IMR-90 (cell line): ENCODE measurements around the gene CCL5.

Experiments
- FOS ChIP-seq: fragments of 150-350 bp; IDR thresholded peaks from 2 replicates; pipeline ENCODE4 v1.6.1; 2016; ENCODE audit warnings: low read depth, low read length
- MXI1 ChIP-seq: IDR thresholded peaks from 2 replicates; pipeline ENCODE4 v1.6.1; 2012; ENCODE audit warnings: low read depth, mild to moderate bottlenecking, low read length, moderate library complexity, borderline replicate concordance
- RAD21 ChIP-seq: IDR thresholded peaks from 2 replicates; pipeline ENCODE4 v1.6.1; 2012; ENCODE audit warnings: low read length, improper control_type of control experiment
- SMC3 ChIP-seq: fragments of 150-350 bp; IDR thresholded peaks from 2 replicates; pipeline ENCODE4 v1.6.1; 2016; ENCODE audit warnings: low read depth, mild to moderate bottlenecking, antibody characterized with exemption, low read length, moderate library complexity
- TF ChIP-seq, protein P1 (sequence below): conservative IDR thresholded peaks from 2 replicates; pipeline ENCODE4 v1.5.1; 2012; ENCODE audit warnings: mild to moderate bottlenecking, low read depth, low read length, improper control_type of control experiment
- TF ChIP-seq, protein P2 (sequence below): fragments of 150-350 bp; IDR thresholded peaks from 2 replicates; pipeline ENCODE4 v1.6.1; 2016; ENCODE audit warnings: low read depth, mild to moderate bottlenecking, low read length, moderate library complexity, borderline replicate concordance

DNA sequence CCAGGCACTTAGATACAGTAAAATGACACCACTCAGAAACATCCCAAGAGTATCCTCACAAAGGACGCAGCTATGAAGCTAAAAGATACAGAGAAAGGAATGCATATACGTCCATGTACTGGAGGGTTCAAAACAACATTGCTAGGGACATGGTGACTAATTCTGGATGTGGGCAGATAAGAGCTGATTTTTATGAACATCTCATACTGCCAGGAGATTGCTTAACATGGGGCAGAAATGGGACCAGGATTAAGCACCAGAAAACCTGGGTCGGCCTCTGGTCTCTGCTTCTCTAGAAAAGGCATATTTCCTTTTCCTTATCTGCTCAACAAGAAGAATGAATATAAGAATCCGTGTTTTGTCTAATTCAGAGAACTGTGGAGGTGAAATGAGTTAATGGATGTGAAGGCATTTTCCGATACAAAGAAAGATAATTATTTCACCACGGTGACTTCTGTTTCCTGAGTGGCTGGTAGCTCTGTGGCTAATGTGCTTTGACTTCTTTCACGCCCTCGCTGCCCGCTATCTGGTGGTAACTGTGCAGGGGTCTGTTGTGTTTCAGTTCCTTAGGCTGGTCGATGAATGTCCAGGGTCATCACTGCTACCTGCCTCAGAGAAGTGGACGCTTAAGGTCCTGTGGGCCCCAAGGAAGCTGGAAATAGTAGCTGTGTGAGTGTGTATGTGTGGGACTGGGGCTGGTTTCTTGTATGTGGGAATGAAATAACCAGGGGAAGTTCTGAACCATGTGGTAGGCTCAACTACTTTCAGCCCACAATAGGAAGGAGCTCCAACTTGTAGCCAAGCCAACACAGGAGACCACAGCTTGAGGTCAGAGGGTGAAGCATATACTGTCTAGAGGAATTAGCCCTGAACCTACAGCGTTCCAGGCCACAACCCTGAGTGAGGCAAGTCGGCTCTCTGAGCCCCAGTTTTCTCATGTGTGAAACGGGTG lies 15.8 kb upstream of the CCL5 start:
- TF ChIP-seq, protein P1, sequence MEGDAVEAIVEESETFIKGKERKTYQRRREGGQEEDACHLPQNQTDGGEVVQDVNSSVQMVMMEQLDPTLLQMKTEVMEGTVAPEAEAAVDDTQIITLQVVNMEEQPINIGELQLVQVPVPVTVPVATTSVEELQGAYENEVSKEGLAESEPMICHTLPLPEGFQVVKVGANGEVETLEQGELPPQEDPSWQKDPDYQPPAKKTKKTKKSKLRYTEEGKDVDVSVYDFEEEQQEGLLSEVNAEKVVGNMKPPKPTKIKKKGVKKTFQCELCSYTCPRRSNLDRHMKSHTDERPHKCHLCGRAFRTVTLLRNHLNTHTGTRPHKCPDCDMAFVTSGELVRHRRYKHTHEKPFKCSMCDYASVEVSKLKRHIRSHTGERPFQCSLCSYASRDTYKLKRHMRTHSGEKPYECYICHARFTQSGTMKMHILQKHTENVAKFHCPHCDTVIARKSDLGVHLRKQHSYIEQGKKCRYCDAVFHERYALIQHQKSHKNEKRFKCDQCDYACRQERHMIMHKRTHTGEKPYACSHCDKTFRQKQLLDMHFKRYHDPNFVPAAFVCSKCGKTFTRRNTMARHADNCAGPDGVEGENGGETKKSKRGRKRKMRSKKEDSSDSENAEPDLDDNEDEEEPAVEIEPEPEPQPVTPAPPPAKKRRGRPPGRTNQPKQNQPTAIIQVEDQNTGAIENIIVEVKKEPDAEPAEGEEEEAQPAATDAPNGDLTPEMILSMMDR = no peak
- TF ChIP-seq RAD21 = no peak
- no peak for TF ChIP-seq SMC3
- TF ChIP-seq, protein P2, sequence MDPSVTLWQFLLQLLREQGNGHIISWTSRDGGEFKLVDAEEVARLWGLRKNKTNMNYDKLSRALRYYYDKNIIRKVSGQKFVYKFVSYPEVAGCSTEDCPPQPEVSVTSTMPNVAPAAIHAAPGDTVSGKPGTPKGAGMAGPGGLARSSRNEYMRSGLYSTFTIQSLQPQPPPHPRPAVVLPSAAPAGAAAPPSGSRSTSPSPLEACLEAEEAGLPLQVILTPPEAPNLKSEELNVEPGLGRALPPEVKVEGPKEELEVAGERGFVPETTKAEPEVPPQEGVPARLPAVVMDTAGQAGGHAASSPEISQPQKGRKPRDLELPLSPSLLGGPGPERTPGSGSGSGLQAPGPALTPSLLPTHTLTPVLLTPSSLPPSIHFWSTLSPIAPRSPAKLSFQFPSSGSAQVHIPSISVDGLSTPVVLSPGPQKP = no peak
- no peak for TF ChIP-seq MXI1
- no peak for TF ChIP-seq FOS
